GM12865 (cell line): Measurements from ENCODE around the gene NSD1.

Source experiments
- DNase-seq: peaks from one replicate; pipeline ENCODE4 v3.0.0; 2010; ENCODE audit warnings: low read depth
- H3K4me3 ChIP-seq: 2 replicates; pipeline ENCODE4 v1.5.1; 2011; ENCODE audit warnings: mild to moderate bottlenecking, low read depth, low read length, control low read depth
- TF ChIP-seq, protein P1 (sequence below): IDR thresholded peaks from 2 replicates; pipeline ENCODE4 v1.5.1; 2011; ENCODE audit warnings: low read length, control low read depth, low read depth, inconsistent platforms; ENCODE audit not compliant: insufficient read depth; ENCODE audit errors: missing control alignments

Gene NSD1

GRCh38 chr5:177222269-177222668 lies 88.7 kb downstream of the NSD1 start:
- no peak overlapping the region for H3K4me3 ChIP-seq
- TF ChIP-seq, protein P1, sequence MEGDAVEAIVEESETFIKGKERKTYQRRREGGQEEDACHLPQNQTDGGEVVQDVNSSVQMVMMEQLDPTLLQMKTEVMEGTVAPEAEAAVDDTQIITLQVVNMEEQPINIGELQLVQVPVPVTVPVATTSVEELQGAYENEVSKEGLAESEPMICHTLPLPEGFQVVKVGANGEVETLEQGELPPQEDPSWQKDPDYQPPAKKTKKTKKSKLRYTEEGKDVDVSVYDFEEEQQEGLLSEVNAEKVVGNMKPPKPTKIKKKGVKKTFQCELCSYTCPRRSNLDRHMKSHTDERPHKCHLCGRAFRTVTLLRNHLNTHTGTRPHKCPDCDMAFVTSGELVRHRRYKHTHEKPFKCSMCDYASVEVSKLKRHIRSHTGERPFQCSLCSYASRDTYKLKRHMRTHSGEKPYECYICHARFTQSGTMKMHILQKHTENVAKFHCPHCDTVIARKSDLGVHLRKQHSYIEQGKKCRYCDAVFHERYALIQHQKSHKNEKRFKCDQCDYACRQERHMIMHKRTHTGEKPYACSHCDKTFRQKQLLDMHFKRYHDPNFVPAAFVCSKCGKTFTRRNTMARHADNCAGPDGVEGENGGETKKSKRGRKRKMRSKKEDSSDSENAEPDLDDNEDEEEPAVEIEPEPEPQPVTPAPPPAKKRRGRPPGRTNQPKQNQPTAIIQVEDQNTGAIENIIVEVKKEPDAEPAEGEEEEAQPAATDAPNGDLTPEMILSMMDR = no peak
- no peak for DNase-seq

DNA sequence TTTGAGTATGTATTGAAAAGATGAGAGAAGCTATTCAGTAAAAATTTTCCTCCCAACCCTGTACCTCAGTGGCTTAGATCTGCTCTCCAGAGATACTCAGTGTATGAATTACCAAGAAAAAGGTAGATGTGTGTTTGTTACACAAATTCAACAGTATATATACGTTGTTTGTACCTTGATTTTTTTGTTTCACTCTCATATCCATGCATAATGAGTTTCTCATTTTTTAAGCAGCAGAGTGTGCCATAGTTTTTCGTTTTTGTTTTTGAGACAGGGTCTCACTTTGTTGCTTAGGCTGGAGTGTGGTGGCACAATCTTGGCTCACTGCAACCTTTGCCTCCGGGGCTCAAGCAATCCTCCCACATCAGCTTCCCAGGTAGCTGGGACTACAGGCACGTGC lies 92.2 kb downstream of the NSD1 start:
- no peak overlapping the region for H3K4me3 ChIP-seq

GRCh38 chr5:177226860-177227259 lies 93.3 kb downstream of the NSD1 start:
- DNase-seq = no peak
- TF ChIP-seq, protein P1 = no peak
- H3K4me3 ChIP-seq = no peak overlapping the region

More for the DNA sequence above, 92.2 kb downstream of the NSD1 start:
- TF ChIP-seq, protein P1 = no peak
- no peak for DNase-seq

GRCh38 chr5:177228751-177229150 lies 95.2 kb downstream of the NSD1 start:
- TF ChIP-seq, protein P1 = no peak
- H3K4me3 ChIP-seq = no peak overlapping the region
- DNase-seq = no peak

DNA sequence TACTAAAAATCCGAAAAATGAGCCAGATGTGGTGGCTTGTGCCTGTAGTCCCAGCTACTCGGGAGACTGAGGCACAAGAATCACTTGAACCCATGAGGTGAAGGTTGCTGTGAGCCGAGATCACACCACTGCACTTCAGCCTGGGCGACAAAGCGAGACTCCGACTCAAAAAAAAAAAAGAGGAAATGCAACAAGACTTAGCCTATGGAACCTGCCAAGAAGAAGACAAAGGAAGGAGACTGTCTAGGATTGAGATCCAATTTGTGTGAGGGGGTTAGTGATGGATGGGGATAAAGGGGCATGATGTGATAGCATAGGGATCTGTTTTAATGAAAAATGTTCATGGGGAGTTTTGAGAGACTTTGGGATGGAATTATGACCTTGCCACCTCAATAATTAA lies 97.1 kb downstream of the NSD1 start:
- TF ChIP-seq, protein P1 = no peak
- no peak for DNase-seq
- no peak overlapping the region for H3K4me3 ChIP-seq

DNA sequence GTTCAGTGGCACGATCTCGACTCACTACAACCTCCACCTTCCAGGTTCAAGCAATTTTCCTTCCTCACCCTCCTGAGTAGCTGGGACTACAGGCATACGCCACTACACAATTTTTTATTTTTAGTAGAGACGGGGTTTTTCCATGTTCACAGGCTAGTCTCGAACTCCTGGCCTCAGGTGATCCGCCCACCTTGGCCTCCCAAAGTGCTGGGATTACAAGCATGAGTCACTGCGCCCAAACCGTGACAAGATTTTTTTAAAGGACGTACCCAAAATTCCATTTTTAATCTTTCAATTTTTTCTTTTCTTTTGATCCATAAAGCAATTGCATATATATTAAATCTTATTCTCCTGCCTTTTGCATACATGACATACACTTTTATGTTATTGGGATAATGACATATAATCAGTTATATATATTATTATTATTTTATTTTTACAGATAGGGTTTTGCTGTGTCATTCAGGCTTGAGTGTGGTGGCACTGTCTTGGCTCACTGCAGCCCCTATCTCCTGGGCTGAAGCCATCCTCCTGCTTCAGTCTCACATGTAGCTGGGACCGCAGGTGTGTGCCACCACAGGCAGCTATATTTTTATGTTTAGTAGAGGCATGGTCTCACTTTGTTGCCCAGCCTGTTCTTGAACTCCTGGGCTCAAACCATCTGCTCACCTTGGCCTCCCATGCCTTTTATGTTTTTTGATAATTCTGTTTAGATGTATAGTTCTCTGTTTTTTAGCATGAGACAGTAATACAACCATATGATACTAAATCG lies 98.1 kb downstream of the NSD1 start:
- no peak overlapping the region for H3K4me3 ChIP-seq
- TF ChIP-seq, protein P1 = no peak
- no peak for DNase-seq

DNA sequence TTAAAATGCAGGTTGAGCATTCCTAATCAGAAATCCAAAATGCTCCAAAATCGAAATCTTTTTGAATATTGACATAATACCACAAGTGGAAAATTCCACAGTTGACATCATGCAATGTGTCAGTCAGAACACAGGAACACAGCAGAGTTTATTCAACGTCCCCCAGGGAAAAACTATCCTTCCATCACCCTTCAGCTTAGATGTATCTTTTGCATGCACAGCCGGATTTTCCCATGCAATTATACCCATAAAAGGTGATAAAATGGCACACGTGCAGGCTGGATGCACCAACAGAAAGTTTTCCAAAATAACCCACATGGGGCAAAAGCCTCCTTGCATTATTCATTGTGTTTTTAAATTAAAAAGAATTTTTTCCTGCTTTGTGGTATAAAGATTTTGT lies 98.8 kb downstream of the NSD1 start:
- TF ChIP-seq, protein P1 = no peak
- DNase-seq = no peak
- H3K4me3 ChIP-seq = no peak overlapping the region
